ENCODE results near the gene BICDL1. TPM values are rescaled to one million over a fixed set of nuclear protein-coding genes. Genes with fewer than 3 reads are reported as not detected.

The BICDL1 gene
- total RNA-seq, 1 experiment from 2014 or later: 2.4 TPM

GRCh38 chr12:119957135-119957534 lies 31.9 kb upstream of the BICDL1 start:
- Histone ChIP-seq H3K27me3 (replicated peaks; ENCODE audit: insufficient read depth, low read depth, low read length, poor library complexity) (no peaks in the 10 kb centered on the region), H3K9me3 (ENCODE audit: low read depth, low read length, poor library complexity, severe bottlenecking) (peaks cover 6% of the 10 kb centered on the region), H3K4me3 (ENCODE audit: low read depth, low read length, poor library complexity, severe bottlenecking) (no peak overlapping the region), H3K4me1 (ENCODE audit: insufficient read depth, low read length, poor library complexity, severe bottlenecking) (no peaks in the 10 kb centered on the region), H3K36me3 (ENCODE audit: insufficient read depth, low read length, poor library complexity, severe bottlenecking) (no peaks in the 10 kb centered on the region), H3K27ac (ENCODE audit: low read depth, low read length, poor library complexity, severe bottlenecking) (no peak overlapping the region)
- DNase-seq (ENCODE audit: low spot score): no peak
- ChIA-PET CTCF (no interaction called here), POLR2A (ENCODE audit: low non-redundant PET) (no interaction called here)
- no peak for TF ChIP-seq EZH2 (IDR thresholded peaks at IDR 0.05; ENCODE audit: borderline replicate concordance, low read depth, low read length, poor library complexity, severe bottlenecking)
- TF ChIP-seq, protein P1, sequence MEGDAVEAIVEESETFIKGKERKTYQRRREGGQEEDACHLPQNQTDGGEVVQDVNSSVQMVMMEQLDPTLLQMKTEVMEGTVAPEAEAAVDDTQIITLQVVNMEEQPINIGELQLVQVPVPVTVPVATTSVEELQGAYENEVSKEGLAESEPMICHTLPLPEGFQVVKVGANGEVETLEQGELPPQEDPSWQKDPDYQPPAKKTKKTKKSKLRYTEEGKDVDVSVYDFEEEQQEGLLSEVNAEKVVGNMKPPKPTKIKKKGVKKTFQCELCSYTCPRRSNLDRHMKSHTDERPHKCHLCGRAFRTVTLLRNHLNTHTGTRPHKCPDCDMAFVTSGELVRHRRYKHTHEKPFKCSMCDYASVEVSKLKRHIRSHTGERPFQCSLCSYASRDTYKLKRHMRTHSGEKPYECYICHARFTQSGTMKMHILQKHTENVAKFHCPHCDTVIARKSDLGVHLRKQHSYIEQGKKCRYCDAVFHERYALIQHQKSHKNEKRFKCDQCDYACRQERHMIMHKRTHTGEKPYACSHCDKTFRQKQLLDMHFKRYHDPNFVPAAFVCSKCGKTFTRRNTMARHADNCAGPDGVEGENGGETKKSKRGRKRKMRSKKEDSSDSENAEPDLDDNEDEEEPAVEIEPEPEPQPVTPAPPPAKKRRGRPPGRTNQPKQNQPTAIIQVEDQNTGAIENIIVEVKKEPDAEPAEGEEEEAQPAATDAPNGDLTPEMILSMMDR (conservative IDR thresholded peaks at IDR 0.05; ENCODE audit: low read depth, low read length): no peak
- intact Hi-C loops (cut with micrococcal nuclease; ENCODE audit: unreplicated experiment): no loop called here
- no TSS peak for BruUV-seq (replicated peaks)

GRCh38 chr12:119959435-119959834 lies 29.6 kb upstream of the BICDL1 start:
- no peak for DNase-seq (ENCODE audit: low spot score)
- no TSS peak for BruUV-seq (replicated peaks)
- ChIA-PET POLR2A (ENCODE audit: low non-redundant PET) (no interaction called here), CTCF (no interaction called here)
- TF ChIP-seq, protein P1 (conservative IDR thresholded peaks at IDR 0.05; ENCODE audit: low read depth, low read length): no peak
- no peak for TF ChIP-seq EZH2 (IDR thresholded peaks at IDR 0.05; ENCODE audit: borderline replicate concordance, low read depth, low read length, poor library complexity, severe bottlenecking)
- H3K4me3 ChIP-seq (ENCODE audit: low read depth, low read length, poor library complexity, severe bottlenecking): no peak overlapping the region
- H3K9me3 ChIP-seq (ENCODE audit: low read depth, low read length, poor library complexity, severe bottlenecking): peaks cover 6% of the 10 kb centered on the region
- no peaks in the 10 kb centered on the region for H3K4me1 ChIP-seq (ENCODE audit: insufficient read depth, low read length, poor library complexity, severe bottlenecking)
- intact Hi-C loops (cut with micrococcal nuclease; ENCODE audit: unreplicated experiment): no loop called here
- H3K36me3 ChIP-seq (ENCODE audit: insufficient read depth, low read length, poor library complexity, severe bottlenecking): no peaks in the 10 kb centered on the region
- H3K27ac ChIP-seq (ENCODE audit: low read depth, low read length, poor library complexity, severe bottlenecking): no peak overlapping the region
- H3K27me3 ChIP-seq (replicated peaks; ENCODE audit: insufficient read depth, low read depth, low read length, poor library complexity): peaks cover 4% of the 10 kb centered on the region

DNA sequence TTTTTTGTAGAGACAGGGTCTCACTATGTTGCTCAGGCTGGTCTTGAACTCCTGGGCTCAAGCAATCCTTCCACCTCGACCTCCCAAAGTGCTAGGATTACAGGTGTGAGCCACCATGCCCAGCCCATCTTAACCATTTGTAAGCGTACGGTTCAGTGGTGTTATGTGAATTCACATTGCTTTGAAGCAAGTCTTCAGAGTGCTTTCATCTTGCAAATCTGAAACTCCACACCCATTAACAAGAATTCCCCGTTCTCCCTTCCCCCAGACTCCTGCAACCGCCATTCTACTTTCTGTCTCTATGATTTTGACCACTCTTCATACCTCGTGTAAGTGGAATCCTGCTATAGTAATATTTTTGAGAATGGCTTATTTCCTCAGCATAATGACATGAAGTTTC lies 24.9 kb upstream of the BICDL1 start:
- no peaks in the 10 kb centered on the region for H3K36me3 ChIP-seq (ENCODE audit: insufficient read depth, low read length, poor library complexity, severe bottlenecking)
- H3K4me1 ChIP-seq (ENCODE audit: insufficient read depth, low read length, poor library complexity, severe bottlenecking): no peaks in the 10 kb centered on the region
- peaks cover 20% of the 10 kb centered on the region for H3K27me3 ChIP-seq (replicated peaks; ENCODE audit: insufficient read depth, low read depth, low read length, poor library complexity)
- DNase-seq (ENCODE audit: low spot score): no peak
- H3K27ac ChIP-seq (ENCODE audit: low read depth, low read length, poor library complexity, severe bottlenecking): no peak overlapping the region
- H3K4me3 ChIP-seq (ENCODE audit: low read depth, low read length, poor library complexity, severe bottlenecking): no peak overlapping the region
- TF ChIP-seq, protein P1 (conservative IDR thresholded peaks at IDR 0.05; ENCODE audit: low read depth, low read length): no peak
- TF ChIP-seq EZH2 (IDR thresholded peaks at IDR 0.05; ENCODE audit: borderline replicate concordance, low read depth, low read length, poor library complexity, severe bottlenecking): no peak
- CTCF ChIA-PET: no interaction called here
- POLR2A ChIA-PET (ENCODE audit: low non-redundant PET): no interaction called here
- intact Hi-C loops (cut with micrococcal nuclease; ENCODE audit: unreplicated experiment): no loop called here
- no TSS peak for BruUV-seq (replicated peaks)
- no peaks in the 10 kb centered on the region for H3K9me3 ChIP-seq (ENCODE audit: low read depth, low read length, poor library complexity, severe bottlenecking)

Data from A673 (cell line).